Type B pancreatic cell (in vitro differentiated cells): ENCODE results near the gene TBX21. TPM values are rescaled to one million over a fixed set of nuclear protein-coding genes. Genes with fewer than 3 reads are reported as not detected.
A peak's percentile ranks its signal among the peaks of the same experiment; 100 is the strongest.

Experiments used
- DNase-seq: peaks from one replicate; pipeline ENCODE4 v3.0.0; 2021; ENCODE audit warnings: mixed read lengths; ENCODE audit not compliant: unreplicated experiment; ENCODE audit errors: extremely low spot score
- H3K27ac Mint-ChIP-seq: 2 replicates; pipeline ENCODE4 v1.8.0; 2021; ENCODE audit warnings: mild to moderate bottlenecking, mixed read lengths
- H3K27me3 Mint-ChIP-seq: 2 replicates; pipeline ENCODE4 v1.8.0; 2021; ENCODE audit warnings: mixed read lengths
- H3K36me3 Mint-ChIP-seq: 2 replicates; pipeline ENCODE4 v1.8.0; 2021; ENCODE audit warnings: mixed read lengths
- H3K4me1 Mint-ChIP-seq: one replicate; pipeline ENCODE4 v1.8.0; 2021; ENCODE audit warnings: mixed read lengths; ENCODE audit not compliant: unreplicated experiment
- H3K4me3 Mint-ChIP-seq: 2 replicates; pipeline ENCODE4 v1.8.0; 2021; ENCODE audit warnings: mild to moderate bottlenecking, mixed read lengths
- H3K9me3 Mint-ChIP-seq: 2 replicates; pipeline ENCODE4 v1.8.0; 2021; ENCODE audit warnings: mixed read lengths
- CTCF ChIP-seq: fragments of 200-600 bp; sonication (generic); conservative IDR thresholded peaks from 2 replicates; pipeline ENCODE4 v1.5.0; 2021; ENCODE audit warnings: antibody characterized with exemption, mild to moderate bottlenecking
- total RNA-seq: library from RNA; stranded (reverse); gene quantifications from 2 replicates; pipeline ENCODE4 v1.2.1, GENCODE V29; 2021; ENCODE audit warnings: low replicate concordance

The TBX21 gene
- total RNA-seq, 1 donor from 2014 or later: not detected

DNA sequence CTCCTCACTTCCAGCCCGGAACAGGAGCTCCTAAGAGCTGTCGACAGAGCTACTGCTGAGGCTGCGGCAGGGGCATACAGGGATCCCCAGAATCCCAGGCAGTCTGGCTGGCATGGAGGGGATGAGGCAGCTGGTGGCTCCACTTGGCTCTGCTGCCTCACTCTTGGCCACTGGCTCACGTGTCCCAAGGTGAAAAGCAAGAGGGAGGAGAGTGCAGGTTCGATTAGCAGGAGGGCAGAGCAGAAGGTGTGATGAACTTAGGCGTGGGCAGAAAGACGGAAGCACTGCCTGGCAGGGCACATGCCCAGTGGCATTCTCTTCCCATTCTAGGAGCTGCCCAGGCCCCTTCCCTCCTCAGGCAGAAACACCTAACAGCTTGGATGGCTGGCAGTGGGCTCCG lies 11.3 kb upstream of the TBX21 start:
- Mint-ChIP-seq H3K27me3 (peaks cover 89% of the 10 kb centered on the region), H3K27ac (no peak overlapping the region), H3K4me1 (peaks cover 12% of the 10 kb centered on the region), H3K9me3 (no peaks in the 10 kb centered on the region), H3K36me3 (no peaks in the 10 kb centered on the region), H3K4me3 (no peak overlapping the region)
- no peak for TF ChIP-seq CTCF
- DNase-seq: no peak

DNA sequence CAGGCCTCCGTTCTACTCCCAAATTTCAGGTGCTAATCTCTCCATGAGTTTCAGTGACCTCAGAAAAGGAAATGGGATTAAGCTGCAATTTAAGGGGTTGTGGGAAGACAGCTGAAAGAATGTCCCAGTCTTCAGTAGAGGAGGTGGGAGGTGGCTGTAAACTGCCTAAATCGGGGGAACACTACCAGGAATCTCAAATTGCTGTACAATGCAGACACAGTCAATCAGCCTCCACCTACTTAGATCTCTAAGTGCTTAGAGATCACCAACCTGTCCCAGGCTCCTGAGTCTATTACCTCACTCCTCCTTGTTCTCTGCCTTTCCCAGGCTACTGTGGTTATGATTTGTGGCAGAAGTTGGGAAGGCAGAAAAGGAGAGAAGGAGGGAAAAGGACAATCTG lies 8.3 kb upstream of the TBX21 start:
- H3K36me3 Mint-ChIP-seq: no peaks in the 10 kb centered on the region
- peaks cover 85% of the 10 kb centered on the region for H3K27me3 Mint-ChIP-seq
- no peak for TF ChIP-seq CTCF
- H3K4me1 Mint-ChIP-seq: peaks cover 3% of the 10 kb centered on the region
- DNase-seq: no peak
- H3K27ac Mint-ChIP-seq: no peak overlapping the region
- no peaks in the 10 kb centered on the region for H3K9me3 Mint-ChIP-seq
- H3K4me3 Mint-ChIP-seq: no peak overlapping the region

- H3K4me1 Mint-ChIP-seq: peaks cover 3% of the 10 kb centered on the region
- no peaks in the 10 kb centered on the region for H3K9me3 Mint-ChIP-seq
- no peak for DNase-seq
- no peaks in the 10 kb centered on the region for H3K36me3 Mint-ChIP-seq
- TF ChIP-seq CTCF: peak; percentile 43
- no peak overlapping the region for H3K4me3 Mint-ChIP-seq
- peaks cover 85% of the 10 kb centered on the region for H3K27me3 Mint-ChIP-seq
- no peak overlapping the region for H3K27ac Mint-ChIP-seq
Measured at GRCh38 chr17:47725446-47726111, 7.5 kb upstream of the TBX21 start.

DNA sequence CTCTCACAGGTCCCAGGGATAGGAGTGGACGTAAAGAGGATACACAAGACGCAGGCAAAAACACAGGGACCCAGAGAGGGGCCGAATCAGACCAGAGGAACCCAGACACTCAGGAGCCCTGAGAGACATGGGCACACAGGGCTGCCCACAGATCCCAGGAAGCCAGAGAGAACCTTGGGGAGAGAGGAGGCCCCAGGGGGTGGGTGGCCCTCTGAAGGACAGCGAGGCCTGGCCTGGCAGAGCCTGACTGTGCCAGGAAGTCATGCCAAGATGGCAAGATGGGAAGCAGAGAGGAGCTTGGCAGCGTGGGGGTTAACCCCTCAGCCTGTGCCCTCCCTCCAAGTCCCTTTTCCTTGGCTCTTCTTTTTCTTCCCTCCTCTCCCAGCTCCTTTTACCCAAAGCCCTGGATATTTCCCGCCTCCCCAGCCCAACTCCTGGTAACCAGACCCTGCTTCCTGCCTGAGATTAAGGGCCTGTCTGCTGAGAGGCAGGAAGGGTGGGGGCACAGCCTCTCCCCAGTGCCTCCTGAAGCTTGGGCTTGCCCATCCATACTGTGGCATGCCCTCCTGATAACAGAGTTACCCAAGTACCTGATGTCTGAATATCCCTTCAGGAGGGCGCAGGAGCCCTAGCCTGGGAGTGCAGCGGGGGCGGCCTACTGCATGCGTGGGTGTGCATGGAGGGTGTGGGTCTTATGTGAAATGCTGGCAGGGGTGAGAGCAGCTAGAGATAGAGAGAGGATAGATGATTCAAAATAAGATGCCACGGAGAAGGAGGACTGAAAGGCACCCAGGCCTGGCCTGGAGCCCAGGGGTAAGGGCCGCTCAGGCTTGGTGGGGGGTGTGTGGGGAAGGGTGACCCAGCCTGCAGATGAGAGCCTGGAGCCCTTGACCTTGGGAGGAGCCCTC lies 6.0 kb upstream of the TBX21 start:
- no peak overlapping the region for H3K4me3 Mint-ChIP-seq
- H3K4me1 Mint-ChIP-seq: peaks cover 3% of the 10 kb centered on the region
- peaks cover 87% of the 10 kb centered on the region for H3K27me3 Mint-ChIP-seq
- no peaks in the 10 kb centered on the region for H3K36me3 Mint-ChIP-seq
- TF ChIP-seq CTCF: no peak
- no peak overlapping the region for H3K27ac Mint-ChIP-seq
- H3K9me3 Mint-ChIP-seq: no peaks in the 10 kb centered on the region
- DNase-seq: no peak

- Mint-ChIP-seq H3K27ac (no peak overlapping the region), H3K27me3 (peaks cover 87% of the 10 kb centered on the region), H3K36me3 (no peaks in the 10 kb centered on the region), H3K4me1 (peaks cover 6% of the 10 kb centered on the region), H3K9me3 (no peaks in the 10 kb centered on the region), H3K4me3 (no peak overlapping the region)
- TF ChIP-seq CTCF: no peak
- no peak for DNase-seq
Measured at GRCh38 chr17:47727704-47728036, 5.4 kb upstream of the TBX21 start.
